GM23248 (cell line): ENCODE results near the gene HDGFL3.

Experiments
- EZH2 ChIP-seq: fragments of 200-600 bp; sonication (generic); IDR thresholded peaks from 2 replicates; pipeline ENCODE4 v1.6.1; 2018; ENCODE audit warnings: antibody characterized with exemption, mild to moderate bottlenecking; ENCODE audit not compliant: insufficient read depth, poor library complexity, severe bottlenecking
- EZH2phosphoT487 ChIP-seq: fragments of 200-600 bp; sonication (generic); IDR thresholded peaks from 2 replicates; pipeline ENCODE4 v1.6.1; 2018; ENCODE audit warnings: antibody characterized with exemption, moderate library complexity, mild to moderate bottlenecking, low read depth; ENCODE audit not compliant: insufficient read depth

GRCh38 chr15:83123529-83123928 is 84.1 kb downstream of the HDGFL3 start:
- TF ChIP-seq EZH2: no peak
- TF ChIP-seq EZH2phosphoT487: no peak
